Measurements from ENCODE around the gene BRSK2.

BRSK2 gene

GRCh38 chr11:1436468-1437039 lies 46.8 kb downstream of the BRSK2 start:
- DNase-seq (ENCODE audit: low read depth) = no peak
- TF ChIP-seq CTCF (IDR thresholded peaks at IDR 0.05; ENCODE audit: insufficient read depth, low read depth, low read length, missing control alignments) = no peak
- no peak overlapping the region for H3K4me3 ChIP-seq (ENCODE audit: low read length)

GRCh38 chr11:1437500-1437899 lies 47.8 kb downstream of the BRSK2 start:
- H3K4me3 ChIP-seq (ENCODE audit: low read length) = no peak overlapping the region
- TF ChIP-seq CTCF (IDR thresholded peaks at IDR 0.05; ENCODE audit: insufficient read depth, low read depth, low read length, missing control alignments) = no peak
- DNase-seq (ENCODE audit: low read depth) = no peak

GRCh38 chr11:1438261-1438966 lies 48.7 kb downstream of the BRSK2 start:
- no peak for TF ChIP-seq CTCF (IDR thresholded peaks at IDR 0.05; ENCODE audit: insufficient read depth, low read depth, low read length, missing control alignments)
- H3K4me3 ChIP-seq (ENCODE audit: low read length) = no peak overlapping the region
- no peak for DNase-seq (ENCODE audit: low read depth)

- DNase-seq (ENCODE audit: low read depth) = no peak
These were observed 49.2 kb downstream of the BRSK2 start for GRCh38 chr11:1438967-1439330.

GRCh38 chr11:1439341-1439740 lies 49.6 kb downstream of the BRSK2 start:
- no peak for DNase-seq (ENCODE audit: low read depth)
- no peak overlapping the region for H3K4me3 ChIP-seq (ENCODE audit: low read length)
- TF ChIP-seq CTCF (IDR thresholded peaks at IDR 0.05; ENCODE audit: insufficient read depth, low read depth, low read length, missing control alignments) = no peak

More at GRCh38 chr11:1438967-1439330, 49.2 kb downstream of the BRSK2 start:
- H3K4me3 ChIP-seq (ENCODE audit: low read length) = no peak overlapping the region
- TF ChIP-seq CTCF (IDR thresholded peaks at IDR 0.05; ENCODE audit: insufficient read depth, low read depth, low read length, missing control alignments) = no peak

DNA sequence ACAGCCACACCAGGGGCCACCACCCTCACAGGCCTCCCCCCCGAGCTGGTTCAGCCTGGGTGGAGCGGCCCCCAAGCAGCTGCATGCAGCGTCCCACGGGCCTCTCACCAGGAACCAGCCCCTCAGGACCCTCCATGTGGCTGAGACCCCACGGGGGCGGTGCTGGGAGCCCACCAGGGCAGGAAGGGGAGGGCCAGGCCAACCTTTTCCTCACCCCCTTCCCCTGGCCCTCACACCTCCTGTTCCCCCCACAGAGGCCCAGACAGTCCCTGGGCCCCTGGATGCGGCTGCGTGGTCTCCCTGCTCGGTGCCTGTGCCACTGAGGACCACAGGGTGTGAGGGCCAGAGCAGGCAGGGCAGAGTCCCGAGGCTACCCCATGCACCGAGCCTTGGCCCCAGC lies 50.3 kb downstream of the BRSK2 start:
- no peak for DNase-seq (ENCODE audit: low read depth)
- H3K4me3 ChIP-seq (ENCODE audit: low read length) = no peak overlapping the region
- TF ChIP-seq CTCF (IDR thresholded peaks at IDR 0.05; ENCODE audit: insufficient read depth, low read depth, low read length, missing control alignments) = no peak

DNA sequence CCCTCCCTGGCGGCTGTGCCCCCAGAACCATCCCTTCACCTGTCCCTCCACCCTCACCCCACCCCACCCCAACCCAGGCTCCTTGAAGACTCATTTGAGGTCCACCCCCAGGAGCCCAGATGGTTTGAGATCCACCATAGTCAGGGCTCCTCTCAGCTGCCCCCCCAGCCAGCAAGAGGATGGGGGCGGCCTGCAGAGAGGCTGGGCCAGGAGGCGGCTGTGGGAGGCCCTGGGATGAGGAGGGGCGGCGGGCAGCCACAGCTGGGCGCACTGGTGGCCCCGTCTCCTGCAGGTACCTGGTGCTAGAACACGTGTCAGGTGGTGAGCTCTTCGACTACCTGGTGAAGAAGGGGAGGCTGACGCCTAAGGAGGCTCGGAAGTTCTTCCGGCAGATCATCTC lies 50.8 kb downstream of the BRSK2 start:
- H3K4me3 ChIP-seq (ENCODE audit: low read length) = no peak overlapping the region
- TF ChIP-seq CTCF (IDR thresholded peaks at IDR 0.05; ENCODE audit: insufficient read depth, low read depth, low read length, missing control alignments) = no peak
- no peak for DNase-seq (ENCODE audit: low read depth)

All from epithelial cell of esophagus (primary cell).